GM12874 (cell line): Measurements from ENCODE around the gene ARAP3.

ENCODE experiments used
- CTCF ChIP-seq: IDR thresholded peaks from 2 replicates; pipeline ENCODE4 v1.5.1; 2011; ENCODE audit warnings: low read depth, mild to moderate bottlenecking, control low read depth, low read length, moderate library complexity; ENCODE audit not compliant: insufficient read depth

Gene ARAP3

GRCh38 chr5:141686648-141687416, 4.8 kb upstream of the ARAP3 start:
- no peak for TF ChIP-seq CTCF

GRCh38 chr5:141685591-141685990, 3.6 kb upstream of the ARAP3 start:
- TF ChIP-seq CTCF: no peak

- no peak for TF ChIP-seq CTCF
Measured at GRCh38 chr5:141683596-141684141, 1.6 kb upstream of the ARAP3 start.

- no peak for TF ChIP-seq CTCF
Measured at GRCh38 chr5:141681295-141681694, 735 bp downstream of the ARAP3 start.

GRCh38 chr5:141680751-141681201, 1.3 kb downstream of the ARAP3 start:
- TF ChIP-seq CTCF: no peak

- no peak for TF ChIP-seq CTCF
Measured at GRCh38 chr5:141680178-141680577, 1.9 kb downstream of the ARAP3 start.

- TF ChIP-seq CTCF: peak; percentile 28; the same call in 1 of the 2 replicates
Measured at GRCh38 chr5:141677415-141677814, 4.6 kb downstream of the ARAP3 start.
